Thymus (tissue), 11 donors: ENCODE results near the gene PLSCR3. TPM values are rescaled to one million over a fixed set of nuclear protein-coding genes. Genes with fewer than 3 reads are reported as not detected.

Source experiments
- DNase-seq, 9 donors: peaks; one replicate each; pipeline ENCODE4 v3.0.0-alpha.2; 2013; ENCODE audit warnings: low spot score in 9 of 9, low read depth in 6 of 9, missing footprints in 1 of 9
- H3K27ac ChIP-seq, 2 donors: one replicate each; pipeline ENCODE4 v1.5.1; 2013; ENCODE audit warnings: control low read depth in 1 of 2, low read depth in 1 of 2, low read length in 1 of 2, mild to moderate bottlenecking in 1 of 2, moderate library complexity in 1 of 2
- H3K27me3 ChIP-seq, 2 donors: one replicate each; pipeline ENCODE4 v1.5.1; 2013; ENCODE audit warnings: low read length in 1 of 2; ENCODE audit not compliant: control insufficient read depth in 2 of 2, insufficient read depth in 1 of 2
- H3K36me3 ChIP-seq, 2 donors: one replicate each; pipeline ENCODE4 v1.5.1; 2013; ENCODE audit warnings: low read length in 1 of 2, mild to moderate bottlenecking in 1 of 2, moderate library complexity in 1 of 2; ENCODE audit not compliant: control insufficient read depth in 2 of 2, insufficient read depth in 2 of 2
- H3K4me1 ChIP-seq, 2 donors: one replicate each; pipeline ENCODE4 v1.5.1; 2013; ENCODE audit warnings: low read length in 2 of 2; ENCODE audit not compliant: control insufficient read depth in 2 of 2, insufficient read depth in 2 of 2
- H3K4me3 ChIP-seq, 2 donors: one replicate each; pipeline ENCODE4 v1.5.1; 2013; ENCODE audit warnings: low read length in 2 of 2, control low read depth in 1 of 2, mild to moderate bottlenecking in 1 of 2
- H3K9me3 ChIP-seq, 2 donors: one replicate each; pipeline ENCODE4 v1.5.1; 2013; ENCODE audit warnings: low read length in 1 of 2, mild to moderate bottlenecking in 1 of 2; ENCODE audit not compliant: control insufficient read depth in 2 of 2, insufficient read depth in 1 of 2
- WGBS: extraction: QIAGEN DNeasy Blood & Tissue Kit; methylation state at CpG from one replicate; pipeline ENCODE4 v1.1.7; 2013; 5-methylcytosine and 5-hydroxymethylcytosine counted together
- polyA plus RNA-seq: library from polyadenylated mRNA; stranded (reverse); fragments of 200-250 nt; gene quantifications from one replicate; pipeline ENCODE4 v1.2.3, GENCODE V29; 2013
- total RNA-seq: library from RNA; stranded (reverse); fragments of 120-200 nt; gene quantifications from one replicate; pipeline ENCODE4 v1.2.4, GENCODE V29; 2013
- donor health status: healthy.

Gene PLSCR3
- total and polyA plus RNA-seq, 2 donors: 9.3 to 32.7 TPM

DNA sequence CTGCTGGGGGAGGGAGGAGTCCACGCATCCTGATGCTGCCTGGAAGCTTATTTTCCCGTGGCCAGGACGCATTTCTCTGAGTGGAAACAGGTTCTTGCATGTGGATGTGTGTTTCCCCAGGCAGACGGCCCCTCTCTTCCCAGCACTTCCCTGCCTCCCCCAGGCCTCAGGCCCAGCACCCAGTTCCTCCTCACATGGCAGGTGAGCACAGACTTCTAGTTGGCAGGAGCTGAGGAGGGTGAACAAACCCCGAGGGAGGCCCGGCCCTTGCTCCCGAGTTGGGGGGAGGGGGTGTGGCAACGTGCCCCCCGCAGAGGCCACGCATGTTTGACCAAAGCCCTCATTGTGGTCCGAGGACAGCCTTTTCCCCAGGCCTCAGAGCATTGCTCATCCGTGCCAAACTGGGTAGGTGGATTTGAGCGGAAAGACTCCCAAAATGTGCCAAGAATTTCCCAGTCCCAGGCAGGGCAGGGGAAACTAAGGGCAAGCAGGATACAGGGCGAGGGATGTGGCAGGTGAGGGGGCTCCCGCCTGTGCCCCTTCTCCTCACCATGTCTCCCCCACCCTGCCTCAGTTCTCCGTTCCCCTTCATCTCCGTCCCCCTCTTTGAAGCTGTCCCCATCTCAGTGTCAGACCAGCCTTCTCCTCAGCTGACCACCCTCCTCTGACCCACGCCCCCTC, 24.3 kb upstream of the PLSCR3 start:
- H3K36me3 ChIP-seq: no peaks in the 10 kb centered on the region
- H3K27me3 ChIP-seq: peaks cover 0 to 4% of the 10 kb centered on the region in 2 donors
- no peak overlapping the region for H3K27ac ChIP-seq
- peaks cover 0 to 1% of the 10 kb centered on the region in 2 donors for H3K9me3 ChIP-seq
- WGBS: 86% methylated on average over 18 of the region's 18 CpGs
- no peaks in the 10 kb centered on the region for H3K4me1 ChIP-seq
- DNase-seq: no peak
- H3K4me3 ChIP-seq: no peak overlapping the region

DNA sequence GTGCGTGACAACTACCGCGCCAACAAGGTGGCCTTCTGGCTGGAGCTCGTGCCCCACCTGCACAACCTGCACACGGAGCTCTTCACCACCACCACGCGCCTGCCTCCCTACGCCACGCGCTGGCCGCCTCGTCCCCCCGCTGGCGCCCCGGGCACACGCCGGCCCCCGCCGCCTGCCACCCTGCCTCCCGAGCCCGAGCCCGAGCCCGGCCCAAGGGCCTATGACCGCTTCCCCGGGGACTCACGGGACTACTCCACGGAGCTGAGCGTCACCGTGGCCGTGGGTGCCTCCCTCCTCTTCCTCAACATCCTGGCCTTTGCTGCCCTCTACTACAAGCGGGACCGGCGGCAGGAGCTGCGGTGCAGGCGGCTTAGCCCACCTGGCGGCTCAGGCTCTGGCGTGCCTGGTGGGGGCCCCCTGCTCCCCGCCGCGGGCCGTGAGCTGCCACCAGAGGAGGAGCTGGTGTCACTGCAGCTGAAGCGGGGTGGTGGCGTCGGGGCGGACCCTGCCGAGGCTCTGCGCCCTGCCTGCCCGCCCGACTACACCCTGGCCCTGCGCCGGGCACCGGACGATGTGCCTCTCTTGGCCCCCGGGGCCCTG, 22.8 kb upstream of the PLSCR3 start:
- Histone ChIP-seq H3K9me3 (peaks cover 0 to 1% of the 10 kb centered on the region in 2 donors), H3K4me1 (no peaks in the 10 kb centered on the region), H3K27ac (no peak overlapping the region), H3K36me3 (no peaks in the 10 kb centered on the region), H3K27me3 (peaks cover 0 to 5% of the 10 kb centered on the region in 2 donors), H3K4me3 (no peak overlapping the region)
- DNase-seq: no peak
- 98% methylated on average over 54 of the region's 54 CpGs for WGBS

- no peak for DNase-seq
- Histone ChIP-seq H3K9me3 (peaks cover 0 to 1% of the 10 kb centered on the region in 2 donors), H3K4me3 (no peak overlapping the region), H3K27me3 (peaks cover 0 to 6% of the 10 kb centered on the region in 2 donors), H3K27ac (no peak overlapping the region), H3K36me3 (no peaks in the 10 kb centered on the region), H3K4me1 (no peaks in the 10 kb centered on the region)
- 96% methylated on average over 6 of the region's 6 CpGs for WGBS
Measured at GRCh38 chr17:7416323-7416722, 22.0 kb upstream of the PLSCR3 start.

DNA sequence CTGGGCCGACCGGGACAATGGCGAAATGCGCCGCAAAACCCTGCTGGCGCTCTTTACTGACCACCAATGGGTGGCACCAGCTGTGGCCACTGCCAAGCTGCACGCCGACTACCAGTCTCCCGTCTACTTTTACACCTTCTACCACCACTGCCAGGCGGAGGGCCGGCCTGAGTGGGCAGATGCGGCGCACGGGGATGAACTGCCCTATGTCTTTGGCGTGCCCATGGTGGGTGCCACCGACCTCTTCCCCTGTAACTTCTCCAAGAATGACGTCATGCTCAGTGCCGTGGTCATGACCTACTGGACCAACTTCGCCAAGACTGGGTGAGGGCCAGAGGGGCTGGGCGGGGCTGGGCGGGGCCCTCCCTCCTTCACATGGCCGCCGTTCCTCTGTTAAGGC, 21.5 kb upstream of the PLSCR3 start:
- no peaks in the 10 kb centered on the region for H3K36me3 ChIP-seq
- H3K4me3 ChIP-seq: no peak overlapping the region
- peaks cover 0 to 1% of the 10 kb centered on the region in 2 donors for H3K9me3 ChIP-seq
- no peak overlapping the region for H3K27ac ChIP-seq
- DNase-seq: no peak
- peaks cover 0 to 12% of the 10 kb centered on the region in 2 donors for H3K27me3 ChIP-seq
- H3K4me1 ChIP-seq: no peaks in the 10 kb centered on the region
- WGBS: 98% methylated on average over 23 of the region's 23 CpGs

GRCh38 chr17:7414837-7415236, 20.5 kb upstream of the PLSCR3 start:
- no peak overlapping the region for H3K27ac ChIP-seq
- H3K27me3 ChIP-seq: peaks cover 0 to 21% of the 10 kb centered on the region in 2 donors
- H3K4me1 ChIP-seq: no peaks in the 10 kb centered on the region
- no peak for DNase-seq
- no peaks in the 10 kb centered on the region for H3K36me3 ChIP-seq
- H3K9me3 ChIP-seq: peaks cover 0 to 1% of the 10 kb centered on the region in 2 donors
- H3K4me3 ChIP-seq: no peak overlapping the region
- WGBS: 90% methylated on average over 14 of the region's 14 CpGs

DNA sequence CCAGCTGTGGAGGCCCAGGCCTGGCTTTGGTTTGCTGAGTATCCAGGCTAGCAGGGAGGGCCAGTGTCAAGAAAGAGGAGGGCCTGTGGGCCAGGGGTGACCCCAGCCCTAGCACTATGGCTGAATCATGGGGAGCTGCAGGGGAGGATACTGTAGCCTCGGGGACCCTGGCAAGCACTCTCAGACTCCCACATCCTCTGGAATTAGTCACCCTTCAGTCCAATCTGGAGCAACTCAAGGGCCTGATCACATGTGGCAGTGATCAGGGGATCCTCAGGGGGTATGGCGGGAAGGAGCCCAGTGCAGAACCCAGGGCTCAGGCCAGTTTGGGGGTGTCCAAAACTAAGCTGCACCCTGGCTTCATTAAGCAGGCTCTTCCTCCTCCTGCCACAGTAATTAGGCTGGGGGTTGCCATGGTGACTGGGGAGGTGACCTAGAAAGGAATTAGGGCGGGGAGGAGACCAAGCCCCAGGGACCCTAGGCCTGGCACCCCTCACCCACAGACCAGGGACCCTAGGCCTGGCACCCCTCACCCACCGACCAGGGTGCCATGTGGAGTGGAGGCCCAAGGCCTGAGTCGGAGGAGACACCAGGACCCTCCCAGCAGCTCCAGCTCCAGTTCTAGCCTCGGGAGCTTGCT, 19.1 kb upstream of the PLSCR3 start:
- H3K4me1 ChIP-seq: no peaks in the 10 kb centered on the region
- no peak overlapping the region for H3K4me3 ChIP-seq
- no peak overlapping the region for H3K27ac ChIP-seq
- DNase-seq: no peak
- H3K9me3 ChIP-seq: peaks cover 0 to 1% of the 10 kb centered on the region in 2 donors
- H3K36me3 ChIP-seq: no peaks in the 10 kb centered on the region
- H3K27me3 ChIP-seq: peaks cover under 1 to 35% of the 10 kb centered on the region in 2 donors
- WGBS: 92% methylated on average over 6 of the region's 6 CpGs

- no peaks in the 10 kb centered on the region for H3K36me3 ChIP-seq
- no peak for DNase-seq
- no peak overlapping the region for H3K4me3 ChIP-seq
- no peak overlapping the region for H3K27ac ChIP-seq
- peaks cover 0 to 1% of the 10 kb centered on the region in 2 donors for H3K9me3 ChIP-seq
- no peaks in the 10 kb centered on the region for H3K4me1 ChIP-seq
- peaks cover 18 to 53% of the 10 kb centered on the region in 2 donors for H3K27me3 ChIP-seq
- WGBS: 98% methylated on average over 8 of the region's 8 CpGs
Measured at GRCh38 chr17:7411427-7411750, 17.1 kb upstream of the PLSCR3 start.

- Histone ChIP-seq H3K36me3 (no peaks in the 10 kb centered on the region), H3K27me3 (peaks cover 23 to 58% of the 10 kb centered on the region in 2 donors), H3K4me3 (no peak overlapping the region), H3K9me3 (peaks cover 0 to under 1% of the 10 kb centered on the region in 2 donors), H3K4me1 (no peaks in the 10 kb centered on the region), H3K27ac (no peak overlapping the region)
- no peak for DNase-seq
- 97% methylated on average over 25 of the region's 25 CpGs for WGBS
Measured at GRCh38 chr17:7410634-7411426, 16.5 kb upstream of the PLSCR3 start.

GRCh38 chr17:7409716-7410115, 15.4 kb upstream of the PLSCR3 start:
- Histone ChIP-seq H3K27me3 (peaks cover 35 to 68% of the 10 kb centered on the region in 2 donors), H3K9me3 (peaks cover 0 to 4% of the 10 kb centered on the region in 2 donors), H3K4me3 (no peak overlapping the region), H3K4me1 (peaks cover 0 to 5% of the 10 kb centered on the region in 2 donors), H3K27ac (no peak overlapping the region), H3K36me3 (no peaks in the 10 kb centered on the region)
- 97% methylated on average over 6 of the region's 6 CpGs for WGBS
- DNase-seq: no peak
